Measurements from ENCODE around the gene MOB1B.

The MOB1B gene

GRCh38 chr4:70994387-70995099 lies 92.4 kb downstream of the MOB1B start:
- no peaks in the 10 kb centered on the region for H3K9me3 ChIP-seq (ENCODE audit: insufficient read depth, low read length, severe bottlenecking)
- peaks cover 68% of the 10 kb centered on the region for H3K4me1 ChIP-seq (ENCODE audit: insufficient read depth, low read length)
- no peaks in the 10 kb centered on the region for H3K27me3 ChIP-seq (ENCODE audit: insufficient read depth, low read length, poor library complexity)
- no peak for TF ChIP-seq EZH2 (IDR thresholded peaks at IDR 0.05; ENCODE audit: borderline replicate concordance, low read depth, low read length, severe bottlenecking)
- no peak for TF ChIP-seq CTCF (IDR thresholded peaks at IDR 0.05; ENCODE audit: borderline replicate concordance, extremely low read depth, low read length, poor library complexity, severe bottlenecking)
- peaks cover 70% of the 10 kb centered on the region for H3K79me2 ChIP-seq (ENCODE audit: insufficient read depth, low read length)
- no peak overlapping the region; the same call in 1 of the 2 replicates for H2AFZ ChIP-seq (ENCODE audit: low read depth, low read length)
- H3K9ac ChIP-seq (ENCODE audit: low read depth, low read length), result peak overlapping the region; percentile 96
- H3K4me2 ChIP-seq (ENCODE audit: insufficient read depth, low read length), result peak overlapping the region; percentile 75
- peaks cover 57% of the 10 kb centered on the region for H3K36me3 ChIP-seq (ENCODE audit: insufficient read depth, low read length)
- peak overlapping the region; percentile 77 to 82 for H3K4me3 ChIP-seq (ENCODE audit: low read depth in 1 of 2, low read length in 2 of 2)
- no peak for DNase-seq
- peaks cover 44% of the 10 kb centered on the region for H4K20me1 ChIP-seq (ENCODE audit: insufficient read depth, low read length)
- no peak for ATAC-seq (ENCODE audit: insufficient read depth, low read depth)
- peak overlapping the region; percentile 94 for H3K27ac ChIP-seq (ENCODE audit: low read length)

- peak overlapping the region; percentile 75 for H3K4me2 ChIP-seq (ENCODE audit: insufficient read depth, low read length)
These were observed 93.8 kb downstream of the MOB1B start for GRCh38 chr4:70996018-70996360.

GRCh38 chr4:70997036-70997435 lies 94.9 kb downstream of the MOB1B start:
- peaks cover 62% of the 10 kb centered on the region for H4K20me1 ChIP-seq (ENCODE audit: insufficient read depth, low read length)
- no peak overlapping the region for H2AFZ ChIP-seq (ENCODE audit: low read depth, low read length)
- peak overlapping the region; percentile 94 for H3K27ac ChIP-seq (ENCODE audit: low read length)
- peak overlapping the region; percentile 75 for H3K4me2 ChIP-seq (ENCODE audit: insufficient read depth, low read length)
- TF ChIP-seq EZH2 (IDR thresholded peaks at IDR 0.05; ENCODE audit: borderline replicate concordance, low read depth, low read length, severe bottlenecking) (no peak), CTCF (IDR thresholded peaks at IDR 0.05; ENCODE audit: borderline replicate concordance, extremely low read depth, low read length, poor library complexity, severe bottlenecking) (no peak)
- H3K4me3 ChIP-seq (ENCODE audit: low read depth in 1 of 2, low read length in 2 of 2), result peak overlapping the region; percentile 77 to 82; a peak in 3 of 4 replicates
- peaks cover 76% of the 10 kb centered on the region for H3K36me3 ChIP-seq (ENCODE audit: insufficient read depth, low read length)
- no peaks in the 10 kb centered on the region for H3K27me3 ChIP-seq (ENCODE audit: insufficient read depth, low read length, poor library complexity)
- peaks cover 82% of the 10 kb centered on the region for H3K4me1 ChIP-seq (ENCODE audit: insufficient read depth, low read length)
- H3K9me3 ChIP-seq (ENCODE audit: insufficient read depth, low read length, severe bottlenecking), result no peaks in the 10 kb centered on the region
- DNase-seq (no peak), ATAC-seq (ENCODE audit: insufficient read depth, low read depth) (no peak)
- H3K9ac ChIP-seq (ENCODE audit: low read depth, low read length), result peak overlapping the region; percentile 96
- peaks cover 95% of the 10 kb centered on the region for H3K79me2 ChIP-seq (ENCODE audit: insufficient read depth, low read length)

More at GRCh38 chr4:70996018-70996360, 93.8 kb downstream of the MOB1B start:
- TF ChIP-seq EZH2 (IDR thresholded peaks at IDR 0.05; ENCODE audit: borderline replicate concordance, low read depth, low read length, severe bottlenecking) (no peak), CTCF (IDR thresholded peaks at IDR 0.05; ENCODE audit: borderline replicate concordance, extremely low read depth, low read length, poor library complexity, severe bottlenecking) (no peak)
- DNase-seq (peak; percentile 47), ATAC-seq (ENCODE audit: insufficient read depth, low read depth) (peak; percentile 20; the same call in 2 of the 3 replicates)
- peak overlapping the region; percentile 96 for H3K9ac ChIP-seq (ENCODE audit: low read depth, low read length)
- H3K79me2 ChIP-seq (ENCODE audit: insufficient read depth, low read length), result peaks cover 85% of the 10 kb centered on the region
- H3K27me3 ChIP-seq (ENCODE audit: insufficient read depth, low read length, poor library complexity), result no peaks in the 10 kb centered on the region
- peak overlapping the region; percentile 94 for H3K27ac ChIP-seq (ENCODE audit: low read length)
- no peak overlapping the region for H2AFZ ChIP-seq (ENCODE audit: low read depth, low read length)
- peaks cover 82% of the 10 kb centered on the region for H3K4me1 ChIP-seq (ENCODE audit: insufficient read depth, low read length)
- peaks cover 66% of the 10 kb centered on the region for H3K36me3 ChIP-seq (ENCODE audit: insufficient read depth, low read length)
- peaks cover 52% of the 10 kb centered on the region for H4K20me1 ChIP-seq (ENCODE audit: insufficient read depth, low read length)
- H3K4me3 ChIP-seq (ENCODE audit: low read depth in 1 of 2, low read length in 2 of 2), result peak overlapping the region; percentile 77 to 82; a peak in 3 of 4 replicates
- H3K9me3 ChIP-seq (ENCODE audit: insufficient read depth, low read length, severe bottlenecking), result no peaks in the 10 kb centered on the region
